Panc1 (cell line): ENCODE measurements around the gene KMT2C. TPM values are rescaled to one million over a fixed set of nuclear protein-coding genes. Genes with fewer than 3 reads are reported as not detected.
"Not testable (repeated sequence)": the region's sequence is repeated elsewhere in the genome, so short reads cannot be mapped to it uniquely, and the experiment has no call there.

Source experiments
- ATAC-seq: fragments of 200-7000 bp; cut with Tn5 transposase; 2 replicates; pipeline ENCODE4 v1.9.1; 2020; ENCODE audit warnings: mild to moderate bottlenecking, moderate library complexity
- BruUV-seq: library from RNA; stranded (reverse); fragments of 400-500 nt; replicated peaks from 2 replicates; lab custom pipeline; 2021; lab: Mats Ljungman, UMichigan
- CTCF ChIA-PET: fragments of 300-600 bp; sonication (Branson Sonifier 250); formaldehyde crosslinking; loops from one replicate; lab custom pipeline; 2022; ENCODE audit warnings: antibody characterized with exemption; lab: Charles Lee
- POLR2A ChIA-PET: fragments of 300-600 bp; sonication (Branson Sonifier 250); formaldehyde crosslinking; loops from one replicate; lab custom pipeline; 2022; ENCODE audit warnings: antibody characterized with exemption; lab: Charles Lee
- DNase-seq: peaks from one replicate; pipeline ENCODE4 v3.0.0-alpha.2; 2010; ENCODE audit warnings: low read depth, low spot score
- H3K27ac ChIP-seq: 2 replicates; pipeline ENCODE4 v1.5.1; 2011; ENCODE audit warnings: mild to moderate bottlenecking, low read length, inconsistent platforms
- H3K27me3 ChIP-seq: fragments of 200-500 bp; sonication (Bioruptor generic); 2 replicates; pipeline ENCODE4 v1.6.0; 2014; ENCODE audit warnings: low read length, inconsistent platforms; ENCODE audit not compliant: control insufficient read depth, insufficient read depth
- H3K36me3 ChIP-seq: fragments of 200-500 bp; sonication (Bioruptor generic); 2 replicates; pipeline ENCODE4 v1.5.1; 2014; ENCODE audit warnings: inconsistent platforms, mild to moderate bottlenecking, low read length, moderate library complexity; ENCODE audit not compliant: control insufficient read depth, insufficient read depth
- H3K4me1 ChIP-seq: 2 replicates; pipeline ENCODE4 v1.5.1; 2011; ENCODE audit warnings: inconsistent platforms, mild to moderate bottlenecking, low read length, moderate library complexity; ENCODE audit not compliant: control insufficient read depth, insufficient read depth
- H3K4me3 ChIP-seq, 2 experiments: 2 replicates each; pipeline ENCODE4 v1.5.1; 2011 to 2012; ENCODE audit warnings: low read depth in 2 of 2, low read length in 2 of 2, mild to moderate bottlenecking in 2 of 2, inconsistent platforms in 1 of 2, moderate library complexity in 1 of 2
- H3K9me3 ChIP-seq: fragments of 200-500 bp; sonication (Bioruptor generic); 2 replicates; pipeline ENCODE4 v1.5.1; 2014; ENCODE audit warnings: low read depth, mild to moderate bottlenecking, inconsistent platforms, low read length, moderate library complexity; ENCODE audit not compliant: control insufficient read depth, insufficient read depth
- POLR2AphosphoS5 ChIP-seq: IDR thresholded peaks from 2 replicates; pipeline ENCODE4 v1.6.1; 2012; ENCODE audit warnings: mild to moderate bottlenecking, low read depth, low read length, moderate library complexity
- in situ Hi-C: cut with HindIII; loops from 2 replicates; pipeline ENCODE4 v1.10.0; 2016; ENCODE audit warnings: low sequenced_read_pairs, low pct_unique_long_range_greater_than_20kb
- intact Hi-C: fragments of 100-400 bp; cut with micrococcal nuclease; formaldehyde crosslinking; loops from one replicate; pipeline ENCODE4 v1.10.0; 2022; ENCODE audit not compliant: unreplicated experiment
- total RNA-seq: library from RNA; stranded (reverse); gene quantifications from one replicate; pipeline ENCODE4 v1.2.1, GENCODE V29; 2021; ENCODE audit not compliant: unreplicated experiment
- TF ChIP-seq, protein P1 (sequence below): fragments of 450-650 bp; IDR thresholded peaks from 2 replicates; pipeline ENCODE4 v1.5.1; 2017; ENCODE audit warnings: mild to moderate bottlenecking

The KMT2C gene
- total RNA-seq, 1 experiment from 2014 or later: 42.5 TPM

DNA sequence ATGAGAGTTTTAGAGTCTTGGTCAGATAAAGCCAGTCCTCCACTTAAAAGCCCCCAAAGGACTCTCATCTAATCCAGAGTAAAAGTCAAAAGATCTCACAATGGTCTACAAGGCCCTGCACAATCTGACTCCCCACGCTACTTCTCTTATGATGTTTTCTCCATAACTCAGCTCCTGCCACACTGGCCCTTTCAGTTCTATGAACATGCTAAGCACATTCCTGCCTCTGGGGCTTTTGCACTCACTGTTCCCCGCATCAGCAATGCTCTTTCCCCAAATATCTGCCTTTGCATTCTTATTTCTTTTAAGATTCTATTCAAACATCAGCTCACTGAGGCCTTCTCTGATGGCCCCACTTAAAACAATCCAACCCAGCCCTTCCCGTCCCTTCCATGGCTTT is 41.6 kb downstream of the KMT2C start:
- H3K4me1 ChIP-seq, BruUV-seq, in situ Hi-C loops, POLR2A ChIA-PET, H3K36me3 ChIP-seq, H3K4me3 ChIP-seq, intact Hi-C loops, H3K27me3 ChIP-seq, CTCF ChIA-PET, DNase-seq, H3K9me3 ChIP-seq, H3K27ac ChIP-seq: not testable (repeated sequence)
- TF ChIP-seq, protein P1, sequence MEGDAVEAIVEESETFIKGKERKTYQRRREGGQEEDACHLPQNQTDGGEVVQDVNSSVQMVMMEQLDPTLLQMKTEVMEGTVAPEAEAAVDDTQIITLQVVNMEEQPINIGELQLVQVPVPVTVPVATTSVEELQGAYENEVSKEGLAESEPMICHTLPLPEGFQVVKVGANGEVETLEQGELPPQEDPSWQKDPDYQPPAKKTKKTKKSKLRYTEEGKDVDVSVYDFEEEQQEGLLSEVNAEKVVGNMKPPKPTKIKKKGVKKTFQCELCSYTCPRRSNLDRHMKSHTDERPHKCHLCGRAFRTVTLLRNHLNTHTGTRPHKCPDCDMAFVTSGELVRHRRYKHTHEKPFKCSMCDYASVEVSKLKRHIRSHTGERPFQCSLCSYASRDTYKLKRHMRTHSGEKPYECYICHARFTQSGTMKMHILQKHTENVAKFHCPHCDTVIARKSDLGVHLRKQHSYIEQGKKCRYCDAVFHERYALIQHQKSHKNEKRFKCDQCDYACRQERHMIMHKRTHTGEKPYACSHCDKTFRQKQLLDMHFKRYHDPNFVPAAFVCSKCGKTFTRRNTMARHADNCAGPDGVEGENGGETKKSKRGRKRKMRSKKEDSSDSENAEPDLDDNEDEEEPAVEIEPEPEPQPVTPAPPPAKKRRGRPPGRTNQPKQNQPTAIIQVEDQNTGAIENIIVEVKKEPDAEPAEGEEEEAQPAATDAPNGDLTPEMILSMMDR: peak; percentile 68
- peak; percentile 83 for ATAC-seq

DNA sequence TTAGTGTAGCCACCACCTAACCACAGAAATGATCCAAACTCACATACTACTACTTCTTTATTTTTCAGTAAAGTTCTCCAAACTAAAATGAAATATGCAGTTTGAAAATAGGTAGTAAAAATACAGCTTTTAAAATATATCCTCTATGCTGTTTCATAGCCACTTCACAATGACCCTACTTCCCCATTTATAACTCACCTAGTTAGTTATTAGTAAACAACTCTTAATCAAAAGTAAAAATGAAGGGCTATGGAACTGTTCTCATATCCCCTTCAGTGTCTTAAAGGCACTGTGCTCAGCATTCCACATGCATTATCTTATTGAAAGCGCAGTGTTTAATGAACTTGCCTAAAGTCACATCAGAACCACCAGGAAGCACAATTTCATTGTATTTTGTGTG is 43.5 kb downstream of the KMT2C start:
- ChIA-PET POLR2A (no interaction called here), CTCF (no interaction called here)
- no peak overlapping the region for H3K27ac ChIP-seq
- in situ Hi-C loops (no loop called here), intact Hi-C loops (no loop called here)
- no peak for TF ChIP-seq POLR2AphosphoS5
- no TSS peak for BruUV-seq
- no peak for DNase-seq
- H3K9me3 ChIP-seq: no peaks in the 10 kb centered on the region
- no peaks in the 10 kb centered on the region for H3K27me3 ChIP-seq
- no peak overlapping the region for H3K4me3 ChIP-seq
- no peaks in the 10 kb centered on the region; the same call in 1 of the 2 replicates for H3K4me1 ChIP-seq
- no peak for ATAC-seq
- no peaks in the 10 kb centered on the region for H3K36me3 ChIP-seq

DNA sequence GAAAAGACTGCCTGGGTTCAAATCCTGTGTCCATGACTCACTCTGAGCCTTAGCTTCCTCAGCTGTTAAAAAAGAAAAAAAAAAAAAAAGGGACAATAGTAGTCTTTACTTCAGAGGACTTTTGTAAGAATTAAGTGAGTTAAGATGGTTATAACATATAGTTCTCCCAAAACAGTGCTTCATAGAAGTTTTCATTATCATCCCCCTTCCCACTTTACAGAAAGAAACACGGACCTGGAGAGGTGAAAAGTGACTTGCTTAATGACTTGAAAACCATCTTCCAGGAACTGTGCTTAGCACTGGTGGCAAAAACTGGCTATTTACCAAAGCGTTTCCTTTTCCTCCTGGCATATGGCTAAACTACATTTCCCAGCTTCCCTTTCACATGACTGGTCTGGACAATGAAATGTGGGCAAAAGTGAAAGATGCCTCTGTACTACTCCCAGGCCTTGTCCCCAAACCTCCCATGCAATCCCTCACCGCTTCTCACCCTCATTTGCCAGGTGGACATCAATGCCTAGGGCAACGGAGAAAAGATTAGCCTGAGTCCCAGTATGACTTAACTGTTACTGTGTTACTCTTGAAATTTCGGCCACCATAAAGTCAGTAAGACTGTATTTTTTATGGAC is 49.6 kb downstream of the KMT2C start:
- intact Hi-C loops, H3K27me3 ChIP-seq, H3K36me3 ChIP-seq, H3K4me3 ChIP-seq, in situ Hi-C loops, CTCF ChIA-PET, DNase-seq, H3K4me1 ChIP-seq, BruUV-seq, H3K27ac ChIP-seq, POLR2A ChIA-PET, H3K9me3 ChIP-seq: not testable (repeated sequence)
- peak; percentile 80 for ATAC-seq

DNA sequence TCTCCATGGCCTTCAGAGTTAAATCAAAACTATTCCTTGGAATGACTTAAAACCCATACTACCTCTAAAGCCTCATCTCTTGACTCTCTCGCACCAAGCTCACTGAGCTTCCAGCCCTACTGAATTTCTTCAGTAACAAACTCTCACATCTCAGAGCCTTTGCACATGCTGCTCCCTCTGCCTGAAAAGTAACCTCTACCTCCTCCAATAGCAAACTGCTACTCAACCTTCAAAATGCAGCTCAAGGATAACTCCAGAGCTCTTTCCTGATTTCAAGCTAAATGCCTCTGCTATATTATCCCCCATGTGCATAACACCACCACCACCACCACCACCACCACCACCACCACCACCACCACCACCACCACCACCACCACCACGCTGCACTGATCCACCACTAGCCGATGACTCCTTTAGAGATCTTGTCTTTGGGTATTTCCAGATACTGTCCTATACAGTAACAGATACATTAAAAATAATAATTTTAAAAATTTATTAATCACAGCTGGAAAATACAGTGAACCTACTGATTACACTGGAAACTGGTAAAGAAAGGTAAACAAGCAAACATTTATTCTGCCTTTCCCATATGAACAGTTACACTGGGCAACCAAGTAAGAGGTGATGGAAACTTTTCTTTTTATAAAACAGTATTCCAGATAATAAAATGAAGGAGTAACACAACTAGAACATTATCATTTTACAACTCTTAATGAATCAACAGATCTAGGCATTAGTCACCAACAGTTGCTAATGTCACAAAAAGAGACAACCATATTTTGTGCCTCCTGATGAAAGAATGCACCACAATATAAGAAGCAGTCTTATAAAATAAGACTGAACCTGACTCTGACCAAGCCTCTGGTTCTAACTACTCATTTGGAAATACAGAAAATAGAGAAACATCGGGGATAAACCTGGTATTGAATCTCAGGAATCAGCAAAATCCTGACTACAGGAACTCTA is 51.3 kb downstream of the KMT2C start:
- in situ Hi-C loops, CTCF ChIA-PET, BruUV-seq, H3K27ac ChIP-seq, H3K36me3 ChIP-seq, H3K9me3 ChIP-seq, POLR2A ChIA-PET, H3K27me3 ChIP-seq, H3K4me3 ChIP-seq, H3K4me1 ChIP-seq, DNase-seq, intact Hi-C loops: not testable (repeated sequence)
- ATAC-seq: 0 out of 2 replicates have a peak, but pooled peaks have one; percentile 33
